Activated effector memory CD4-positive, alpha-beta T cell treated with anti-CD3 and anti-CD28 coated beads, Interleukin-2, amount 50 U/mL, for 16 hours (primary cell): ENCODE data around the gene MTG2.

Experiments used
- DNase-seq: peaks from one replicate; pipeline ENCODE4 v3.0.0-alpha.2; 2020

The MTG2 gene

GRCh38 chr20:62182469-62183425 lies at the start of gene MTG2:
Gene MTG2, plus strand, starts transcription at chr20:62183028. Its CDS starts 10,393 bp downstream, at chr20:62193421.
- DNase-seq: peak; percentile 98

GRCh38 chr20:62133051-62133845 lies 49.6 kb upstream of the MTG2 start:
- no peak for DNase-seq

GRCh38 chr20:62133864-62134263 lies 49.0 kb upstream of the MTG2 start:
- DNase-seq: no peak

- no peak for DNase-seq
These were observed 48.0 kb upstream of the MTG2 start for GRCh38 chr20:62134735-62135231.

- DNase-seq: no peak
These were observed 47.1 kb upstream of the MTG2 start for GRCh38 chr20:62135573-62136266.

- DNase-seq: peak; percentile 89
These were observed 46.3 kb upstream of the MTG2 start for GRCh38 chr20:62136283-62137091.

- no peak for DNase-seq
These were observed 45.8 kb upstream of the MTG2 start for GRCh38 chr20:62137092-62137384.

GRCh38 chr20:62137478-62138203 lies 45.2 kb upstream of the MTG2 start:
- no peak for DNase-seq

- DNase-seq: no peak
These were observed 44.7 kb upstream of the MTG2 start for GRCh38 chr20:62138204-62138543.

- no peak for DNase-seq
These were observed 43.9 kb upstream of the MTG2 start for GRCh38 chr20:62138912-62139311.

GRCh38 chr20:62139636-62140035 lies 43.2 kb upstream of the MTG2 start:
- DNase-seq: no peak

GRCh38 chr20:62141043-62141396 lies 41.8 kb upstream of the MTG2 start:
- no peak for DNase-seq

GRCh38 chr20:62141397-62142251 lies 41.2 kb upstream of the MTG2 start:
- peak; percentile 69 for DNase-seq

GRCh38 chr20:62142252-62143080 lies 40.4 kb upstream of the MTG2 start:
- DNase-seq: peak; percentile 72

- peak; percentile 95 for DNase-seq
These were observed 39.5 kb upstream of the MTG2 start, which contains the start of the genes PSMA7 and SS18L1 for GRCh38 chr20:62143081-62143956. Gene PSMA7, minus strand, starts transcription at chr20:62143394. Its CDS starts 91 bp downstream, at chr20:62143303. Gene SS18L1, plus strand, starts transcription at chr20:62143769. Its CDS starts 52 bp downstream, at chr20:62143821.

GRCh38 chr20:62143957-62144825 lies 38.6 kb upstream of the MTG2 start:
- DNase-seq: peak; percentile 86

GRCh38 chr20:62145688-62146018 lies 37.2 kb upstream of the MTG2 start:
- no peak for DNase-seq
